Measurements from ENCODE around the gene SCYL3.
"Not testable (repeated sequence)": the region's sequence is repeated elsewhere in the genome, so short reads cannot be mapped to it uniquely, and the experiment has no call there.

Gene SCYL3

GRCh38 chr1:169873582-169874199, 20.0 kb downstream of the SCYL3 start:
- H3K36me3 ChIP-seq (replicated peaks; ENCODE audit: insufficient read depth, low read length) = 0 out of 2 replicates have a peak, but pooled peaks cover 27% of the 10 kb centered on the region
- TF ChIP-seq EZH2 (optimal IDR thresholded peaks at IDR 0.05; ENCODE audit: low read depth, low read length) (no peak), EZH2phosphoT487 (IDR thresholded peaks at IDR 0.05; ENCODE audit: low read length) (no peak)
- TF ChIP-seq, protein P1, sequence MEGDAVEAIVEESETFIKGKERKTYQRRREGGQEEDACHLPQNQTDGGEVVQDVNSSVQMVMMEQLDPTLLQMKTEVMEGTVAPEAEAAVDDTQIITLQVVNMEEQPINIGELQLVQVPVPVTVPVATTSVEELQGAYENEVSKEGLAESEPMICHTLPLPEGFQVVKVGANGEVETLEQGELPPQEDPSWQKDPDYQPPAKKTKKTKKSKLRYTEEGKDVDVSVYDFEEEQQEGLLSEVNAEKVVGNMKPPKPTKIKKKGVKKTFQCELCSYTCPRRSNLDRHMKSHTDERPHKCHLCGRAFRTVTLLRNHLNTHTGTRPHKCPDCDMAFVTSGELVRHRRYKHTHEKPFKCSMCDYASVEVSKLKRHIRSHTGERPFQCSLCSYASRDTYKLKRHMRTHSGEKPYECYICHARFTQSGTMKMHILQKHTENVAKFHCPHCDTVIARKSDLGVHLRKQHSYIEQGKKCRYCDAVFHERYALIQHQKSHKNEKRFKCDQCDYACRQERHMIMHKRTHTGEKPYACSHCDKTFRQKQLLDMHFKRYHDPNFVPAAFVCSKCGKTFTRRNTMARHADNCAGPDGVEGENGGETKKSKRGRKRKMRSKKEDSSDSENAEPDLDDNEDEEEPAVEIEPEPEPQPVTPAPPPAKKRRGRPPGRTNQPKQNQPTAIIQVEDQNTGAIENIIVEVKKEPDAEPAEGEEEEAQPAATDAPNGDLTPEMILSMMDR (IDR thresholded peaks at IDR 0.05; ENCODE audit: low read length) = no peak
- no peaks in the 10 kb centered on the region for H3K9me2 ChIP-seq (replicated peaks; ENCODE audit: insufficient read depth, low read length)
- 0 out of 2 replicates have a peak, but pooled peaks cover 3% of the 10 kb centered on the region for H3K79me2 ChIP-seq (ENCODE audit: low read length)
- H3K27me3 ChIP-seq (replicated peaks; ENCODE audit: insufficient read depth, low read length) = no peaks in the 10 kb centered on the region
- no peak overlapping the region for H3K4me3 ChIP-seq (ENCODE audit: low read length)
- H3K27ac ChIP-seq (ENCODE audit: low read length) = no peak overlapping the region
- no peak for DNase-seq
- no peaks in the 10 kb centered on the region for H4K20me1 ChIP-seq (ENCODE audit: insufficient read depth, low read length)
- H3K9ac ChIP-seq (ENCODE audit: low read length) = no peak overlapping the region
- no peak overlapping the region for H3K4me2 ChIP-seq (ENCODE audit: low read depth, low read length)
- no peaks in the 10 kb centered on the region for H3K9me3 ChIP-seq (replicated peaks; ENCODE audit: insufficient read depth, low read length)
- no peaks in the 10 kb centered on the region for H3K4me1 ChIP-seq (ENCODE audit: low read length)
- no peak overlapping the region for H2AFZ ChIP-seq (ENCODE audit: low read length)
- H3F3A ChIP-seq (ENCODE audit: insufficient read depth, low read length) = no peaks in the 10 kb centered on the region

- no peak overlapping the region for H2AFZ ChIP-seq (ENCODE audit: low read length)
- no peak overlapping the region for H3K9ac ChIP-seq (ENCODE audit: low read length)
- DNase-seq = no peak
- no peak overlapping the region for H3K27ac ChIP-seq (ENCODE audit: low read length)
- H4K20me1 ChIP-seq (ENCODE audit: insufficient read depth, low read length) = no peaks in the 10 kb centered on the region
- no peaks in the 10 kb centered on the region for H3K27me3 ChIP-seq (replicated peaks; ENCODE audit: insufficient read depth, low read length)
- H3K4me2 ChIP-seq (ENCODE audit: low read depth, low read length) = no peak overlapping the region
- no peaks in the 10 kb centered on the region for H3K9me2 ChIP-seq (replicated peaks; ENCODE audit: insufficient read depth, low read length)
- H3K79me2 ChIP-seq (ENCODE audit: low read length) = 0 out of 2 replicates have a peak, but pooled peaks cover 3% of the 10 kb centered on the region
- no peak for TF ChIP-seq EZH2phosphoT487 (IDR thresholded peaks at IDR 0.05; ENCODE audit: low read length)
- TF ChIP-seq, protein P1 (IDR thresholded peaks at IDR 0.05; ENCODE audit: low read length) = no peak
- no peak for TF ChIP-seq EZH2 (optimal IDR thresholded peaks at IDR 0.05; ENCODE audit: low read depth, low read length)
- H3K4me3 ChIP-seq (ENCODE audit: low read length) = no peak overlapping the region
- H3F3A ChIP-seq (ENCODE audit: insufficient read depth, low read length) = no peaks in the 10 kb centered on the region
- H3K36me3 ChIP-seq (replicated peaks; ENCODE audit: insufficient read depth, low read length) = peaks cover 33% of the 10 kb centered on the region; the same call in 1 of the 2 replicates
- H3K4me1 ChIP-seq (ENCODE audit: low read length) = no peaks in the 10 kb centered on the region
- H3K9me3 ChIP-seq (replicated peaks; ENCODE audit: insufficient read depth, low read length) = no peaks in the 10 kb centered on the region
These were observed 20.8 kb downstream of the SCYL3 start for GRCh38 chr1:169872906-169873305.

GRCh38 chr1:169871988-169872387, 21.7 kb downstream of the SCYL3 start:
- not testable (repeated sequence) for H3F3A ChIP-seq (ENCODE audit: insufficient read depth, low read length); H3K27me3 ChIP-seq (replicated peaks; ENCODE audit: insufficient read depth, low read length); H3K9ac ChIP-seq (ENCODE audit: low read length); H3K9me3 ChIP-seq (replicated peaks; ENCODE audit: insufficient read depth, low read length); H2AFZ ChIP-seq (ENCODE audit: low read length); H3K9me2 ChIP-seq (replicated peaks; ENCODE audit: insufficient read depth, low read length); H3K4me1 ChIP-seq (ENCODE audit: low read length); DNase-seq; H3K79me2 ChIP-seq (ENCODE audit: low read length); H4K20me1 ChIP-seq (ENCODE audit: insufficient read depth, low read length); H3K4me2 ChIP-seq (ENCODE audit: low read depth, low read length); H3K27ac ChIP-seq (ENCODE audit: low read length); H3K4me3 ChIP-seq (ENCODE audit: low read length)
- H3K36me3 ChIP-seq (replicated peaks; ENCODE audit: insufficient read depth, low read length) = peaks cover 40% of the 10 kb centered on the region; the same call in 1 of the 2 replicates

DNA sequence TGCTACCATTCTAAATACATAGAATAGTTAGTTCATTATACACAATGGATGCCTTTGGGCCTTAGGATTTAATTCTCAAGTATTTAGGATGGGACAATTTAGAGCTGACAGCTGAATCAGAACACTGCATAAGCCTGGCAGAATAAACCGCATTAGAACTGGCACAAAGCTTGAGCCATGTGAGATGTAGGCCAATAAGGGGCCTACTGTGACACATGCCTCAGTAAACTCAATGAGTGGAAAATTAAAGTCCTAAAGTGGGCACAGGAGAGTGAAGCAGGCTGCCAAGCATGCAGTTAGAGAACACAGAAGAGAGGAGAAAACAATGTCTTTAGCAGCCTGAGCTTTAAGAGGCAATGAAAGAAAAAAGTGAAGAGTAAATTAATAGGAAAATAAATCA, 24.3 kb downstream of the SCYL3 start:
- H2AFZ ChIP-seq (ENCODE audit: low read length) = no peak overlapping the region
- no peaks in the 10 kb centered on the region for H3K27me3 ChIP-seq (replicated peaks; ENCODE audit: insufficient read depth, low read length)
- no peaks in the 10 kb centered on the region for H3K4me1 ChIP-seq (ENCODE audit: low read length)
- H3K79me2 ChIP-seq (ENCODE audit: low read length) = no peaks in the 10 kb centered on the region
- H3K27ac ChIP-seq (ENCODE audit: low read length) = no peak overlapping the region
- no peaks in the 10 kb centered on the region for H3K9me3 ChIP-seq (replicated peaks; ENCODE audit: insufficient read depth, low read length)
- H4K20me1 ChIP-seq (ENCODE audit: insufficient read depth, low read length) = no peaks in the 10 kb centered on the region
- H3K4me2 ChIP-seq (ENCODE audit: low read depth, low read length) = no peak overlapping the region
- TF ChIP-seq, protein P1 (IDR thresholded peaks at IDR 0.05; ENCODE audit: low read length) = no peak
- TF ChIP-seq EZH2 (optimal IDR thresholded peaks at IDR 0.05; ENCODE audit: low read depth, low read length) (no peak), EZH2phosphoT487 (IDR thresholded peaks at IDR 0.05; ENCODE audit: low read length) (no peak)
- peaks cover 35% of the 10 kb centered on the region; the same call in 1 of the 2 replicates for H3K36me3 ChIP-seq (replicated peaks; ENCODE audit: insufficient read depth, low read length)
- DNase-seq = no peak
- no peak overlapping the region for H3K4me3 ChIP-seq (ENCODE audit: low read length)
- H3K9me2 ChIP-seq (replicated peaks; ENCODE audit: insufficient read depth, low read length) = no peaks in the 10 kb centered on the region
- H3F3A ChIP-seq (ENCODE audit: insufficient read depth, low read length) = no peaks in the 10 kb centered on the region
- H3K9ac ChIP-seq (ENCODE audit: low read length) = no peak overlapping the region
